Activated CD4-positive, alpha-beta T cell treated with anti-CD3 and anti-CD28 coated beads for 4 hours (primary cell): ENCODE data around the gene ELMO3.

Source experiments
- DNase-seq, 2 donors: peaks; one replicate each; pipeline ENCODE4 v3.0.0-alpha.2; 2020

ELMO3 gene

GRCh38 chr16:67199011-67199807 is at the start of gene ELMO3:
ELMO3 (plus strand) TSS chr16:67199131; CDS start chr16:67199327, 196 bp downstream.
- no peak for DNase-seq

GRCh38 chr16:67149276-67150046 is 49.5 kb upstream of the ELMO3 start:
- no peak for DNase-seq

- DNase-seq: peak; percentile 62 to 73
Measured at GRCh38 chr16:67150047-67150832, 48.7 kb upstream of the ELMO3 start.

- DNase-seq: peak in 1 of 2 donors; percentile 43
Measured at GRCh38 chr16:67150833-67151396, 48.0 kb upstream of the ELMO3 start, which contains the start of gene B3GNT9. B3GNT9 (minus strand) TSS chr16:67150998; CDS start chr16:67150485, 513 bp downstream.

- no peak for DNase-seq
Measured at GRCh38 chr16:67151431-67152097, 47.4 kb upstream of the ELMO3 start.

GRCh38 chr16:67154578-67155294 is 44.2 kb upstream of the ELMO3 start:
- no peak for DNase-seq

GRCh38 chr16:67155295-67156142 is 43.4 kb upstream of the ELMO3 start:
- DNase-seq: peak; percentile 74

- DNase-seq: no peak
Measured at GRCh38 chr16:67156143-67156844, 42.6 kb upstream of the ELMO3 start.

- no peak for DNase-seq
Measured at GRCh38 chr16:67157106-67157748, 41.7 kb upstream of the ELMO3 start.

- no peak for DNase-seq
Measured at GRCh38 chr16:67157892-67158635, 40.9 kb upstream of the ELMO3 start.

GRCh38 chr16:67158637-67159600 is 40.0 kb upstream of the ELMO3 start:
- DNase-seq: peak; percentile 85 to 87

GRCh38 chr16:67161595-67162058 is 37.3 kb upstream of the ELMO3 start:
- no peak for DNase-seq

GRCh38 chr16:67162506-67163163 is 36.3 kb upstream of the ELMO3 start:
- no peak for DNase-seq

GRCh38 chr16:67163164-67163998 is 35.5 kb upstream of the ELMO3 start:
- no peak for DNase-seq

GRCh38 chr16:67163999-67164558 is 34.9 kb upstream of the ELMO3 start:
- DNase-seq: no peak
